Rectal smooth muscle tissue (tissue), 1 donor: ENCODE results near the gene PEX12.
"Not testable (repeated sequence)": the region's sequence is repeated elsewhere in the genome, so short reads cannot be mapped to it uniquely, and the experiment has no call there.

Experiments used
- H3K27ac ChIP-seq: one replicate; pipeline ENCODE4 v1.7.0; 2013; ENCODE audit warnings: low read depth, low read length, inconsistent platforms
- H3K27me3 ChIP-seq: one replicate; pipeline ENCODE4 v1.7.0; 2013; ENCODE audit warnings: low read length; ENCODE audit not compliant: control insufficient read depth, insufficient read depth
- H3K36me3 ChIP-seq: one replicate; pipeline ENCODE4 v1.7.0; 2013; ENCODE audit warnings: low read length; ENCODE audit not compliant: control insufficient read depth, insufficient read depth
- H3K4me1 ChIP-seq: one replicate; pipeline ENCODE4 v1.7.0; 2013; ENCODE audit warnings: low read length; ENCODE audit not compliant: control insufficient read depth, insufficient read depth
- H3K4me3 ChIP-seq: one replicate; pipeline ENCODE4 v1.7.0; 2013; ENCODE audit warnings: low read length
- H3K9ac ChIP-seq: one replicate; pipeline ENCODE4 v1.7.0; 2013; ENCODE audit warnings: low read length

The PEX12 gene

DNA sequence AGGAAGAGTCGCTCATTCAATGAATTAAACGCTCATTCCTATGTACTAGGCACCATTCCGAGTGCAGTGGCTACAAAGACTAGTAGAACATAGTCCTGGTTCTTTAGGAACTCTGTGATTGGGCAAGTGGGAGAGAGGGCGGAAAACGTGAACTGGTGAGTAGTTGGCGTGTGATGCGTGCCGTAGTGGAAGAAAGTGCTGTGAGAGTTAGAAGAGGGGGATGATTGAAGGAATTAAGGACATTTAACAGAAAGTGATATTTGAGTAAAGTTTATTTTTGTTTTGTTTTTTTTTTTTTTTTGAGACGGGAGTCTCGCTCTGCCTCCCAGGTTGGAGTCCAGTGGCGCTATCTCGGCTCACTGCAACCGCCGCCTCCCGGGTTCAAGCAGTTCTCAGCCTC is 9.8 kb downstream of the PEX12 start:
- Histone ChIP-seq H3K27ac (peak overlapping the region; percentile 78), H3K4me1 (peaks cover 2% of the 10 kb centered on the region), H3K27me3 (no peaks in the 10 kb centered on the region)

DNA sequence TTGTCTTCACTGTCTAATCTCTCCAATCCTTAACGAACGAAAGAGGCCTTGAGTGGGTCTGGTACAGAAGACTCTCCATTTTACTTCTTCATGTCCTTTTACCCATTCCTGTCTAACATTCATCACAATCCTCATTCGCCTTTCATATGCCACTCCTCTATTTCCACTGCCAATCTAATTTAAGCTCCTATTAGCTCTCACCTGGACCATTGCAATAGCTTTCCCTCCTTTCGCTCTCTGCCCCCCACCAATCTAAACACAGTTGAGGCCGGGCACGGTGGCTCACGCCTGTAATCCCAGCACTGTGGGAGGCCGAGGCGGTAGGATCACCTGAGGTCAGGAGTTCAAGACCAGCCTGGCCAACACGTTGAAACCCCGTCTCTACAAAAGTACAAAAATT is 11.4 kb downstream of the PEX12 start:
- H3K4me3 ChIP-seq: peak overlapping the region; percentile 7
- H3K36me3 ChIP-seq: no peaks in the 10 kb centered on the region
- H3K4me1 ChIP-seq: peaks cover 2% of the 10 kb centered on the region
- H3K9ac ChIP-seq: no peak overlapping the region
- no peak overlapping the region for H3K27ac ChIP-seq
- H3K27me3 ChIP-seq: no peaks in the 10 kb centered on the region

More for the DNA sequence above, 9.8 kb downstream of the PEX12 start:
- peak overlapping the region; percentile 89 for H3K4me3 ChIP-seq
- H3K36me3 ChIP-seq: no peaks in the 10 kb centered on the region
- peak overlapping the region; percentile 63 for H3K9ac ChIP-seq

GRCh38 chr17:35563181-35563580 is 15.2 kb downstream of the PEX12 start:
- not testable (repeated sequence) for H3K27ac ChIP-seq, H3K4me1 ChIP-seq, H3K27me3 ChIP-seq, H3K36me3 ChIP-seq, H3K9ac ChIP-seq, H3K4me3 ChIP-seq

DNA sequence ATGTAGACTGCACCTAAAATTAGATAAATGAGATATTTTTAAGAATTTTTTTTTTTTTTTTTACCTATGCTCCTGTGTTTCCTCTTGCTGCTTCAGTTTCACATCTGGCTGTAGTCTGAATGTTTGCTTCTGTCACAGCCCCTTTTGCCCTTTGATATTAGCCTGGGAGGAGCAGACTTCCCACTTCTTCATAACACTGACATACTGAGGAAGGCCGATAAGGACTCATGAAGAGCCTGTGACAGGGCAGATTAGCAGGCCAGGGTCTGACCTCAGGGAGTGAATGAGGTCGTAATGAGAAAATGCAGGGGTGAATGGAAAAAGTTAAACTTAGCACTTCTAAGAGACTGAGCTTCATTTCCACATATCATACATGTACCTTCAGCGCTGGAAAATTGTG is 17.7 kb downstream of the PEX12 start, which contains the start of gene SLFN14:
Gene SLFN14 (minus strand): TSS at position 117 of the 400 bp plus-strand sequence. CDS start 2,757 bp downstream, outside the sequence.
- H3K27ac ChIP-seq: no peak within 1 kb of the TSS
- no peaks in the 10 kb centered on the region for H3K4me1 ChIP-seq
- peaks cover 2% of the 10 kb centered on the region for H3K27me3 ChIP-seq
- no peak within 1 kb of the TSS for H3K4me3 ChIP-seq
- H3K9ac ChIP-seq: no peak within 1 kb of the TSS
- H3K36me3 ChIP-seq: no peaks in the 10 kb centered on the region

GRCh38 chr17:35559495-35560210 is 18.7 kb downstream of the PEX12 start:
- Histone ChIP-seq H3K9ac (no peak overlapping the region), H3K4me1 (no peaks in the 10 kb centered on the region), H3K27ac (no peak overlapping the region), H3K4me3 (no peak overlapping the region), H3K27me3 (peaks cover 2% of the 10 kb centered on the region), H3K36me3 (no peaks in the 10 kb centered on the region)

DNA sequence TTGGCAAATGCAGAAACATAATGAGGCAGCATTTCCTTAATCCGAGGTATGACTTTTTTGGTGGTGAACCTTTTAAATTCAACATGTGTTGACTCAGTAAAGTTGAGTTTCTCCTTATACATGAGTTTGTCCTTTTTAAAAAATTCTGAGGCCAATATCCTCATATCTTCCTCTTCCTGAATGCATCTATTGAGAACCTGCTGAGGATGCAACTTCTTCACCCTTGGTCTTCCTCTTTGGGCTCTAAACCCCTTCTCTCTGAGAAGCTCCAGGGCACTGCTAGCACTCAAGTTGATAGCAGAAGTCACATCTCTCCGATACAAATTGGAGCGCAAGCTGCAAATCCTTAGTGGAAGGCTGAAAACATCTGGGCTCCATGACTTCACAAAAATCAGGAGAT is 21.0 kb downstream of the PEX12 start:
- Histone ChIP-seq H3K36me3 (no peaks in the 10 kb centered on the region), H3K4me1 (no peaks in the 10 kb centered on the region), H3K4me3 (no peak overlapping the region), H3K27ac (no peak overlapping the region), H3K9ac (no peak overlapping the region), H3K27me3 (peaks cover 2% of the 10 kb centered on the region)

DNA sequence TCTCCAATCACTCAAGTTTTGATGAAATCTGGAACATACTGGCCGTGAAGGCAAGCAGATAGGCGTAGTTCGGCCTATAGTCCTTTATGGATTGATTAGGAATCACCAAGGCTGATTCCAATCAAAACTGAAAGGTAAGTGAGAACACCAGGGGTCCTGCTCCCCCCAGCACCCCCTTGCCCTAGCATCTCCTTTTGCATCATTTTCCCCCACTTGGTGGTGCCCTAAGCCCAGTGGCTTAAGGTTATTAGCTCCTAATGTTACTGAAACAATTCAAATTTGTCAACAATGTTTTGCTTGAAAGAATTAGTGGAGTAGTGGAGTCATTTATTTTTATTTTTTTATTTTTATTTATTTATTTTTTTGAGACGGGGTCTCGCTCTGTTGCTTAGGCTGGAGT is 22.7 kb downstream of the PEX12 start:
- Histone ChIP-seq H3K27ac (no peak overlapping the region), H3K27me3 (peaks cover 2% of the 10 kb centered on the region), H3K36me3 (no peaks in the 10 kb centered on the region), H3K4me3 (no peak overlapping the region), H3K9ac (no peak overlapping the region), H3K4me1 (no peaks in the 10 kb centered on the region)

DNA sequence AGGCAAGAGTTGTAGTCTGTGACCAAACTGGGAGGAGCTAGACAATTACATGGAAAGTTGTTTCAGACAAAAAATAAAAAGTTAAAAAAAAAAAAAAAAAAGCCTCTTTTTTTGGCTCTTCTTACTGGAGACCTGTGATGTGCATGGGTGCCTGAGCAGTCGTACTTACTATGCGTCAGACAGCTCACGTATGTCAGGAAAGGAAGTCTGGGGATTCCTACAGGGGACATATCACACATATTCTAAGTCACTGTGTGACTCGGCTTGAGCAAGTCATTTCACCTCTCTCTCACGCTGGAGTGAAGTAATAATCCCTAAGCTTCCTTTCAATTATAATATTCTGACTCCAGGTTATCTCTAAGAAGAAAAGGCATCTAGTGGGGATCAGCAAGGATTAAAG is 23.7 kb downstream of the PEX12 start:
- Histone ChIP-seq H3K9ac (no peak overlapping the region), H3K36me3 (no peaks in the 10 kb centered on the region), H3K4me1 (no peaks in the 10 kb centered on the region), H3K4me3 (no peak overlapping the region), H3K27me3 (peaks cover 2% of the 10 kb centered on the region), H3K27ac (no peak overlapping the region)

GRCh38 chr17:35553310-35553709 is 25.1 kb downstream of the PEX12 start:
- Histone ChIP-seq H3K9ac (no peak overlapping the region), H3K4me3 (no peak overlapping the region), H3K27me3 (peaks cover 2% of the 10 kb centered on the region), H3K27ac (no peak overlapping the region), H3K4me1 (no peaks in the 10 kb centered on the region), H3K36me3 (no peaks in the 10 kb centered on the region)

- Histone ChIP-seq H3K9ac (no peak overlapping the region), H3K36me3 (no peaks in the 10 kb centered on the region), H3K27ac (no peak overlapping the region), H3K4me3 (no peak overlapping the region), H3K4me1 (no peaks in the 10 kb centered on the region), H3K27me3 (no peaks in the 10 kb centered on the region)
Measured at GRCh38 chr17:35548978-35549377, 29.4 kb downstream of the PEX12 start.

- Histone ChIP-seq H3K9ac (no peak overlapping the region), H3K27ac (no peak overlapping the region), H3K4me1 (no peaks in the 10 kb centered on the region), H3K4me3 (no peak overlapping the region), H3K36me3 (no peaks in the 10 kb centered on the region), H3K27me3 (no peaks in the 10 kb centered on the region)
Measured at GRCh38 chr17:35548208-35548810, 30.1 kb downstream of the PEX12 start.

- H3K4me1 ChIP-seq: no peaks in the 10 kb centered on the region
- H3K27ac ChIP-seq: no peak overlapping the region
- H3K4me3 ChIP-seq: no peak overlapping the region
- H3K9ac ChIP-seq: no peak overlapping the region
- no peaks in the 10 kb centered on the region for H3K36me3 ChIP-seq
- no peaks in the 10 kb centered on the region for H3K27me3 ChIP-seq
Measured at GRCh38 chr17:35546487-35546886, 31.9 kb downstream of the PEX12 start.

DNA sequence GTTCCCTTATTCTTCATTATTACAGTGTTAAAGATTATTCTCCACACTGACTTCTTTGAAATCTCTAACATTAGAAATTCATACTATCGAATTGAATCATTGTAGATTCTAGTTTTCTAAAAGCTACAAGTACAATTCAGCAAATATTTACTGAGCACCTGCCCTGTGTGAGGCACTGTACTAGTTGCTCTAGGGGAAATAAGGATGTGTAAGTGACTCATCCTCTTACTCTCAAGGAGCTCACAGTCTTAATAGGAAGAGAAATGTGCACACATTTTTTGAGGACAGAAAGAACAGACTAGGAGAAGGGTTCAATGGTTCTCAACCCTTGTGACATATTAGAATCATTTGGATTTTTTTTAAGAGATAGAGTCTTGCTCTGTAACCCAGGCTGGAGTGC is 33.2 kb downstream of the PEX12 start:
- no peaks in the 10 kb centered on the region for H3K36me3 ChIP-seq
- H3K4me1 ChIP-seq: no peaks in the 10 kb centered on the region
- no peak overlapping the region for H3K4me3 ChIP-seq
- H3K9ac ChIP-seq: no peak overlapping the region
- no peak overlapping the region for H3K27ac ChIP-seq
- H3K27me3 ChIP-seq: no peaks in the 10 kb centered on the region
